GM23338 (cell line): ENCODE results near the gene NYAP1. TPM values are rescaled to one million over a fixed set of nuclear protein-coding genes. Genes with fewer than 3 reads are reported as not detected.

Experiments
- ATAC-seq: fragments of 200-7000 bp; cut with Tn5 transposase; 3 replicates; pipeline ENCODE4 v1.9.1; 2020
- DNase-seq: peaks from one replicate; pipeline ENCODE4 v3.0.0-alpha.2; 2015; ENCODE audit warnings: low spot score
- H2AFZ ChIP-seq: fragments of 200-600 bp; sonication (generic); 2 replicates; pipeline ENCODE4 v1.8.0; 2016; ENCODE audit warnings: antibody characterized with exemption, mild to moderate bottlenecking, moderate library complexity
- H3F3A ChIP-seq: fragments of 200-600 bp; sonication (generic); replicated peaks from 2 replicates; pipeline ENCODE4 v1.8.0; 2017; ENCODE audit warnings: antibody characterized with exemption, mixed run types, low read depth
- H3K27ac ChIP-seq: fragments of 200-600 bp; sonication (generic); 2 replicates; pipeline ENCODE4 v1.6.1; 2016; ENCODE audit warnings: low read depth
- H3K27me3 ChIP-seq: fragments of 200-600 bp; sonication (generic); 2 replicates; pipeline ENCODE4 v1.8.0; 2016; ENCODE audit warnings: mild to moderate bottlenecking, mixed run types, moderate library complexity; ENCODE audit not compliant: insufficient read depth
- H3K36me3 ChIP-seq: fragments of 200-600 bp; sonication (generic); 2 replicates; pipeline ENCODE4 v1.8.0; 2016; ENCODE audit warnings: mild to moderate bottlenecking; ENCODE audit not compliant: insufficient read depth
- H3K4me1 ChIP-seq: fragments of 200-600 bp; sonication (generic); 2 replicates; pipeline ENCODE4 v1.8.0; 2016; ENCODE audit warnings: mild to moderate bottlenecking, moderate library complexity; ENCODE audit not compliant: insufficient read depth
- H3K4me2 ChIP-seq: fragments of 200-600 bp; sonication (generic); 2 replicates; pipeline ENCODE4 v1.7.1; 2017; ENCODE audit warnings: mixed run types
- H3K4me3 ChIP-seq: fragments of 200-600 bp; sonication (generic); 2 replicates; pipeline ENCODE4 v1.6.1; 2016; ENCODE audit warnings: mixed run types
- H3K79me2 ChIP-seq: fragments of 200-600 bp; sonication (generic); replicated peaks from 2 replicates; pipeline ENCODE4 v1.8.0; 2017; ENCODE audit warnings: mild to moderate bottlenecking; ENCODE audit not compliant: insufficient read depth
- H3K9me2 ChIP-seq: fragments of 200-600 bp; sonication (generic); 2 replicates; pipeline ENCODE4 v1.8.0; 2017; ENCODE audit not compliant: insufficient read depth
- H4K20me1 ChIP-seq: fragments of 200-600 bp; sonication (generic); replicated peaks from 2 replicates; pipeline ENCODE4 v1.8.0; 2017; ENCODE audit warnings: mild to moderate bottlenecking; ENCODE audit not compliant: insufficient read depth
- H3K27ac Mint-ChIP-seq: 2 replicates; pipeline ENCODE4 v1.8.0; 2020; ENCODE audit warnings: inconsistent platforms, mild to moderate bottlenecking, moderate library complexity, mixed read lengths
- H3K27me3 Mint-ChIP-seq: 3 replicates; pipeline ENCODE4 v1.8.0; 2022; ENCODE audit warnings: low read depth, mild to moderate bottlenecking, moderate library complexity, mixed read lengths, inconsistent platforms; ENCODE audit not compliant: insufficient read depth, poor library complexity
- H3K36me3 Mint-ChIP-seq: 3 replicates; pipeline ENCODE4 v1.8.0; 2021; ENCODE audit warnings: low read depth, mild to moderate bottlenecking, inconsistent platforms, moderate library complexity, mixed read lengths
- H3K4me1 Mint-ChIP-seq: 3 replicates; pipeline ENCODE4 v1.8.0; 2020; ENCODE audit warnings: mild to moderate bottlenecking, inconsistent platforms, mixed read lengths
- H3K4me3 Mint-ChIP-seq: 3 replicates; pipeline ENCODE4 v1.8.0; 2021; ENCODE audit warnings: moderate library complexity, mild to moderate bottlenecking, inconsistent platforms, mixed read lengths
- H3K9me3 Mint-ChIP-seq: 3 replicates; pipeline ENCODE4 v1.8.0; 2020; ENCODE audit warnings: moderate library complexity, mild to moderate bottlenecking, inconsistent platforms, mixed read lengths
- CREB1 ChIP-seq: fragments of 250-450 bp; sonication (Bioruptor Pico); IDR thresholded peaks from 2 replicates; pipeline ENCODE4 v1.5.0; 2020; ENCODE audit warnings: low read depth, mild to moderate bottlenecking, moderate library complexity
- CTCF ChIP-seq, 2 experiments: fragments of 200-600 bp in 1 of 2; sonication (generic) in 1 of 2; conservative IDR thresholded peaks; 2 replicates each; pipeline versions ENCODE4 v1.5.1 to v1.6.1; 2016 to 2017; ENCODE audit warnings: antibody characterized with exemption in 2 of 2, low read depth in 2 of 2, mild to moderate bottlenecking in 2 of 2, moderate library complexity in 1 of 2
- ETS1 ChIP-seq: IDR thresholded peaks from 2 replicates; pipeline ENCODE4 v1.6.1; 2016; ENCODE audit warnings: antibody characterized with exemption
- EZH2 ChIP-seq: fragments of 200-600 bp; sonication (generic); IDR thresholded peaks from one replicate; pipeline ENCODE4 v1.8.0; 2017; ENCODE audit warnings: antibody characterized with exemption, mild to moderate bottlenecking, low read depth; ENCODE audit not compliant: unreplicated experiment
- JUNB ChIP-seq: IDR thresholded peaks from one replicate; pipeline ENCODE4 v1.6.1; 2016; ENCODE audit warnings: antibody characterized with exemption; ENCODE audit not compliant: unreplicated experiment
- POLR2AphosphoS5 ChIP-seq: IDR thresholded peaks from 2 replicates; pipeline ENCODE4 v1.6.1; 2016; ENCODE audit warnings: antibody characterized with exemption, low read depth
- REST ChIP-seq: IDR thresholded peaks from one replicate; pipeline ENCODE4 v1.6.1; 2018; ENCODE audit warnings: antibody characterized with exemption; ENCODE audit not compliant: unreplicated experiment
- STAT1 ChIP-seq: IDR thresholded peaks from one replicate; pipeline ENCODE4 v1.6.1; 2016; ENCODE audit warnings: antibody characterized with exemption; ENCODE audit not compliant: unreplicated experiment
- ZNF114 ChIP-seq: fragments of 250-450 bp; sonication (Bioruptor Pico); IDR thresholded peaks from 2 replicates; pipeline ENCODE4 v1.5.0; 2020; ENCODE audit warnings: mild to moderate bottlenecking, moderate library complexity
- ZNF462 ChIP-seq: fragments of 250-450 bp; sonication (Bioruptor Pico); IDR thresholded peaks from 2 replicates; pipeline ENCODE4 v1.5.0; 2020; ENCODE audit warnings: mild to moderate bottlenecking, moderate library complexity
- polyA plus RNA-seq: library from polyadenylated mRNA; unstranded; fragments of >200 nt; fragmentation: Nextera tagmentation; extraction: Ambion mirVana; gene quantifications from 2 replicates; pipeline ENCODE4 v1.2.1, GENCODE V29; 2016
- total RNA-seq: library from RNA; depleted of rRNA; stranded (reverse); fragments of >200 nt; shearing (Covaris generic); gene quantifications from 2 replicates; pipeline ENCODE4 v1.2.3, GENCODE V29; 2014

NYAP1 gene
- total and polyA plus RNA-seq, 2 experiments from 2014 or later = 0.19 to 4.9 TPM

- TF ChIP-seq STAT1 = no peak
- no peak for TF ChIP-seq ZNF462 (CRISPR knock-in tag)
- no peak for TF ChIP-seq JUNB
- TF ChIP-seq CTCF (conservative IDR thresholded peaks at IDR 0.05; ENCODE audit: low read depth in 2 of 2) = no peak
- TF ChIP-seq ZNF114 (CRISPR knock-in tag) = no peak
Measured at GRCh38 chr7:100517305-100517704, 33.6 kb downstream of the NYAP1 start (continued).

- peaks cover 4% of the 10 kb centered on the region; the same call in 2 of the 3 replicates for H3K36me3 Mint-ChIP-seq
- Histone ChIP-seq H3K27ac (no peak overlapping the region), H3K9me2 (no peaks in the 10 kb centered on the region), H3K27me3 (no peaks in the 10 kb centered on the region), H3K4me3 (no peak overlapping the region), H3K79me2 (no peaks in the 10 kb centered on the region), H2AFZ (no peak overlapping the region), H3K36me3 (no peaks in the 10 kb centered on the region), H3K4me2 (no peak overlapping the region), H4K20me1 (no peaks in the 10 kb centered on the region), H3F3A (no peaks in the 10 kb centered on the region), H3K4me1 (0 out of 2 replicates have a peak, but pooled peaks cover 3% of the 10 kb centered on the region)
- H3K27ac Mint-ChIP-seq = no peak overlapping the region
- H3K9me3 Mint-ChIP-seq = peaks cover 7% of the 10 kb centered on the region
- H3K4me1 Mint-ChIP-seq = no peaks in the 10 kb centered on the region
- peaks cover 7% of the 10 kb centered on the region for H3K27me3 Mint-ChIP-seq
- H3K4me3 Mint-ChIP-seq = no peak overlapping the region
- no peak for ATAC-seq
- DNase-seq = no peak
- TF ChIP-seq EZH2 = no peak
- no peak for TF ChIP-seq POLR2AphosphoS5
- TF ChIP-seq REST = no peak
- no peak for TF ChIP-seq ZNF114 (CRISPR knock-in tag)
- no peak for TF ChIP-seq CREB1
- TF ChIP-seq STAT1 = no peak
- no peak for TF ChIP-seq JUNB
- no peak for TF ChIP-seq ETS1
Measured at GRCh38 chr7:100519580-100519979, 35.9 kb downstream of the NYAP1 start.
